ENCODE measurements around the gene LNPEP. TPM values are rescaled to one million over a fixed set of nuclear protein-coding genes. Genes with fewer than 3 reads are reported as not detected.

The LNPEP gene
- total and polyA plus RNA-seq, 10 of the 15 experiments (the other 5 are each of a cell fraction or from before 2014, with no cell fraction given): 5.6 to 54.9 (median 25.0) TPM

DNA sequence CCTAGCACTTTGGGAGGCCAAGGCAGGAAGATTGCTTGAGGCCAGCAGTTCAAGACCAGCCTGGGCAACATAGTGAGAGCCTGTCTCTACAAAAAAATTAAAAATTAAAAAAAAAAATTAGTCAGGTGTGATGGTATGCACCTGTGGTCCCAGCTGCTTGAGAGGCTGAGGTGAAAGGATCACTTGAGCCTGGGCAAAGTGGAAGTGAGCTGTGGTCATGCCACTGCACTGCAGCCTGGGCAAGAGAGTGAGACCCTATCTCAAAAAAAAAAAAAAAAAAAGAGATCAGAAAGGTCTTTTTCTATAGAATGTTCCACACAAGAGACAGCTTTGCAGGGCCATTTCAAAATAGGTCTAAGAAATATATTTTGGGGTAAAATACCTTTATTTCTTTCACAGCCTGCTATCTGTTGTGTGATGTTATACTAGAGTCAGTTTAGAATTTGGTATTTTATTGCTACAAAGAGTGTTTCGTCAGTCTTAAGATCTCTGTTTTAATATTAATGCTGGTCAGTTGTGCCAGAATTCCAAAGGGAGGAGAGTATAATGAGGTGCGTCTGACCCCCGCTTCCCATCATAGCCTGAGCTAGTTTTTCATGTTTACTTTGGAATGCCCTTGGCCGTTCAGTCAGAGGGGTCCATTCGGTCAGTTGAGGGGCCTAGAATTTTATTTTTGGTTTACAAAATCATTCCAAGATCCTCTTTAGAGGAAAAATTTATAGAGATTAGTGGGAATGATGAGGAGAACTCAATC is 9.4 kb downstream of the LNPEP start:
- POLR2A ChIA-PET: interaction anchor here (1.8 to 2.1 kb wide), 2 partner anchors 15 to 16 kb away, joined by 4 to 5 read pairs; no protein-coding TSS in a partner anchor

GRCh38 chr5:96946381-96946780 is 10.5 kb downstream of the LNPEP start:
- ATAC-seq (no peak), DNase-seq (ENCODE audit: low read depth, low spot score) (no peak), FAIRE-seq (peak; percentile 44)
- H3K27ac ChIP-seq (ENCODE audit: control insufficient read depth, insufficient read depth): no peak overlapping the region
- peaks cover 11% of the 10 kb centered on the region for H3K9me3 ChIP-seq (replicated peaks; ENCODE audit: control insufficient read depth, insufficient read depth, low read length)
- in situ Hi-C loops (cut with MboI) (no loop called here), intact Hi-C loops (cut with micrococcal nuclease; ENCODE audit: unreplicated experiment) (no loop called here)
- H3K4me1 ChIP-seq (ENCODE audit: control insufficient read depth, insufficient read depth, low read length): no peaks in the 10 kb centered on the region
- peaks cover 86% of the 10 kb centered on the region for H3K79me2 ChIP-seq (ENCODE audit: control insufficient read depth, insufficient read depth, low read length)
- CTCF ChIA-PET: interaction anchor here (0.8 to 1.1 kb wide), 2 partner anchors 11 to 77 kb away, joined by 3 to 4 read pairs; no protein-coding TSS in a partner anchor
- no peaks in the 10 kb centered on the region; the same call in 1 of the 2 replicates for H4K20me1 ChIP-seq (ENCODE audit: control insufficient read depth, insufficient read depth)
- H3K9ac ChIP-seq (ENCODE audit: control insufficient read depth, insufficient read depth, low read length): no peak overlapping the region
- POLR2A ChIA-PET: interaction anchor here (1.8 kb wide), 1 partner anchor 15 kb away, joined by 4 read pairs; no protein-coding TSS in a partner anchor
- RAD21 ChIA-PET (ENCODE audit: unreplicated experiment): interaction anchor here (1.0 to 1.6 kb wide), 5 partner anchors 15 to 215 kb away, joined by 3 to 4 read pairs (median 4); partner anchors contain the start of gene LIX1
- no TSS peak for BruUV-seq (replicated peaks)
- no peak overlapping the region for H2AFZ ChIP-seq (ENCODE audit: control insufficient read depth, low read depth, low read length)
- no peaks in the 10 kb centered on the region for H3K27me3 ChIP-seq (replicated peaks in 1 of 2; ENCODE audit: control insufficient read depth in 2 of 2, insufficient read depth in 2 of 2, low read length in 1 of 2)
- 96% methylated on average over 3 of the region's 3 CpGs for WGBS (ENCODE audit: insufficient coverage, insufficient replicate concordance, low lambda C conversion rate, missing lambda C conversion rate)
- no peak overlapping the region for H3K4me3 ChIP-seq
- H3K36me3 ChIP-seq (ENCODE audit: control insufficient read depth in 2 of 2, insufficient read depth in 2 of 2, low read length in 1 of 2): peaks cover 1 to 10% of the 10 kb centered on the region in 2 experiments
- H3K4me2 ChIP-seq (ENCODE audit: control insufficient read depth, insufficient read depth): no peak overlapping the region
- SMC1A ChIA-PET (ENCODE audit: uncharacterized antibody, unreplicated experiment): interaction anchor here (1.2 to 3.6 kb wide), 10 partner anchors 8 to 94 kb away, joined by 3 to 12 read pairs (median 5); no protein-coding TSS in a partner anchor
- TF ChIP-seq TBL1XR1 (IDR thresholded peaks at IDR 0.05; ENCODE audit: low read depth, low read length) (no peak), SUZ12 (IDR thresholded peaks at IDR 0.05; ENCODE audit: unreplicated experiment) (no peak), NFXL1 (IDR thresholded peaks at IDR 0.05; ENCODE audit: borderline replicate concordance) (no peak), RELB (IDR thresholded peaks at IDR 0.05; ENCODE audit: low read depth) (no peak), SKIL (IDR thresholded peaks at IDR 0.05; ENCODE audit: low read depth, poor library complexity, severe bottlenecking) (no peak), SREBF2 (IDR thresholded peaks at IDR 0.05; ENCODE audit: low read length) (no peak)
- TF ChIP-seq, protein P1, sequence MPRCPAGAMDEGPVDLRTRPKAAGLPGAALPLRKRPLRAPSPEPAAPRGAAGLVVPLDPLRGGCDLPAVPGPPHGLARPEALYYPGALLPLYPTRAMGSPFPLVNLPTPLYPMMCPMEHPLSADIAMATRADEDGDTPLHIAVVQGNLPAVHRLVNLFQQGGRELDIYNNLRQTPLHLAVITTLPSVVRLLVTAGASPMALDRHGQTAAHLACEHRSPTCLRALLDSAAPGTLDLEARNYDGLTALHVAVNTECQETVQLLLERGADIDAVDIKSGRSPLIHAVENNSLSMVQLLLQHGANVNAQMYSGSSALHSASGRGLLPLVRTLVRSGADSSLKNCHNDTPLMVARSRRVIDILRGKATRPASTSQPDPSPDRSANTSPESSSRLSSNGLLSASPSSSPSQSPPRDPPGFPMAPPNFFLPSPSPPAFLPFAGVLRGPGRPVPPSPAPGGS (IDR thresholded peaks at IDR 0.05; ENCODE audit: borderline replicate concordance, insufficient read depth, low read depth, low read length, poor library complexity, severe bottlenecking): no peak

More for the DNA sequence above, 9.4 kb downstream of the LNPEP start:
- intact Hi-C loops (cut with micrococcal nuclease; ENCODE audit: unreplicated experiment) (no loop called here), in situ Hi-C loops (cut with MboI) (no loop called here)
- ChIA-PET CTCF (interaction anchor here (0.8 to 1.1 kb wide), 2 partner anchors 12 to 76 kb away, joined by 3 to 4 read pairs; no protein-coding TSS in a partner anchor), SMC1A (ENCODE audit: uncharacterized antibody, unreplicated experiment) (interaction anchor here (0.6 to 3.6 kb wide), 12 partner anchors 7 to 101 kb away, joined by 3 to 12 read pairs (median 5); no protein-coding TSS in a partner anchor), RAD21 (ENCODE audit: unreplicated experiment) (interaction anchor here (0.7 to 1.6 kb wide), 8 partner anchors 10 to 216 kb away, joined by 3 to 4 read pairs (median 4); partner anchors contain the start of genes LIX1 and LNPEP)
- DNase-seq (ENCODE audit: low read depth, low spot score) (no peak), ATAC-seq (peak; percentile 33; the same call in 2 of the 3 replicates), FAIRE-seq (no peak)
- Histone ChIP-seq H3K9me3 (replicated peaks; ENCODE audit: control insufficient read depth, insufficient read depth, low read length) (peaks cover 9% of the 10 kb centered on the region), H3K9ac (ENCODE audit: control insufficient read depth, insufficient read depth, low read length) (no peak overlapping the region), H3K79me2 (ENCODE audit: control insufficient read depth, insufficient read depth, low read length) (peaks cover 90% of the 10 kb centered on the region), H3K27ac (ENCODE audit: control insufficient read depth, insufficient read depth) (no peak overlapping the region), H3K36me3 (ENCODE audit: control insufficient read depth in 2 of 2, insufficient read depth in 2 of 2, low read length in 1 of 2) (peaks cover 1 to 10% of the 10 kb centered on the region in 2 experiments; a peak in 3 of 4 replicates), H4K20me1 (ENCODE audit: control insufficient read depth, insufficient read depth) (no peaks in the 10 kb centered on the region; the same call in 1 of the 2 replicates), H3K27me3 (replicated peaks in 1 of 2; ENCODE audit: control insufficient read depth in 2 of 2, insufficient read depth in 2 of 2, low read length in 1 of 2) (no peaks in the 10 kb centered on the region), H2AFZ (ENCODE audit: control insufficient read depth, low read depth, low read length) (no peak overlapping the region), H3K4me1 (ENCODE audit: control insufficient read depth, insufficient read depth, low read length) (no peaks in the 10 kb centered on the region), H3K4me3 (no peak overlapping the region), H3K4me2 (ENCODE audit: control insufficient read depth, insufficient read depth) (no peak overlapping the region)
- no TSS peak for BruUV-seq (replicated peaks)
- 99% methylated on average over 5 of the region's 5 CpGs for WGBS (ENCODE audit: insufficient coverage, insufficient replicate concordance, low lambda C conversion rate, missing lambda C conversion rate)
- 0 out of 2 replicates have a peak, but pooled peaks have one; percentile 11 for TF ChIP-seq POLR2AphosphoS5 (IDR thresholded peaks at IDR 0.05; ENCODE audit: low read length)
- no peak for TF ChIP-seq KAT2A (conservative IDR thresholded peaks at IDR 0.05; ENCODE audit: control insufficient read depth, low read depth, low read length)

All from GM12878 (cell line).